Measurements from ENCODE around the gene SEMA4C. TPM values are rescaled to one million over a fixed set of nuclear protein-coding genes. Genes with fewer than 3 reads are reported as not detected.
A peak's percentile ranks its signal among the peaks of the same experiment; 100 is the strongest.

The SEMA4C gene
- total and polyA plus RNA-seq, 9 of the 15 experiments (the other 6 are each of a cell fraction or from before 2014, with no cell fraction given) = 0.32 to 59.7 (median 23.9) TPM

DNA sequence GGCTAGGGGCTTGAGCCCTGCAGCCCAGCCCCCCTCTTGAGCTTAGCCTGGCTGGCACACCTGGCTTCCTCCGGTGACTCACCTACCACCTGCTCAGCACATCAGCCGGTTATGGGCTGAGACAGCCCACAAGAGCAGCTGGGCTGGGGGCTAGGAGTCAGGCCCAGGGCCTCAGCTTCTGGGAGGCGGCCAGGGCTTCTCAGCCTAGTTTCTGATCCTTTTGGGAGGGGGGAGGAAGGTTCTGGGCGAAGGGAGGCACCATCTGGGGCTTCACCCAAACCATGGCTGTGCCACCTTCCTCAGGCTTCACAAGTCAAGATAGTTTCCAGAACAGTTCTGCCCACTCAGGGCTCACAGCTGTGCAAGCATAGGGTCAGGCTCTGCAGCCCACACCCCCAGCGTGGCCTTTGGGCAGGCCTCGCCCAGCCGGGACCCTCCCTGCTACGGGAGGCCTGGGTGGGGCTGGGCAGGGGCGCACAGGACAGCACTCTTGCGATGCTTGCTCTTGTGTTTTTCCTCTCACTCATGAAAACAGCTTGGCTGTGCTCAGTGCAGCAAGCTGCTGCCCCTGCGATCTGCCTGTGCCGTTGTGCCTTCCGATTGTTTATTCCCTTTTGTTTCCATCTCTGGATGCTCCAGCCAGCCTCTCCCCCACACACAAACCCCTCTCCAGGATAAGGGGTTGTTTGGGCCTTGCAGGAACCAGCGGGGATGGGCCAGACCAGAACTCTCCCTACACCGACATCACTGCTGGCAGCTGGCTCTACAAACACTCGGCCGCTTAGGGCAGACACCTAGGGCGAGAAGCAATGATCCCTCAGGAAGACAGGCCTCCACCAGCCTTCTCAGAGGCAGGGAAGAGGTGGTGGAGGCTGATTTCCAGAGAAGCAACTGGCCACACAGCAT is 26.1 kb upstream of the SEMA4C start (continued):
- TF ChIP-seq HDGF (IDR thresholded peaks at IDR 0.05) (0 out of 2 replicates have a peak, but pooled peaks have one; percentile 2), WHSC1 (IDR thresholded peaks at IDR 0.05; ENCODE audit: low read length) (peak; percentile 9), ZBTB7A (IDR thresholded peaks at IDR 0.05; ENCODE audit: borderline replicate concordance, control insufficient read depth, low read depth, low read length) (peak; percentile 16; the same call in 1 of the 2 replicates), VEZF1 (CRISPR knock-in tag; IDR thresholded peaks at IDR 0.05) (peak; percentile 8; the same call in 1 of the 2 replicates), RBFOX2 (IDR thresholded peaks at IDR 0.05; ENCODE audit: low read depth, low read length) (0 out of 2 replicates have a peak, but pooled peaks have one; percentile 31), SLC30A9 (CRISPR knock-in tag; IDR thresholded peaks at IDR 0.05) (no peak), ZBTB9 (CRISPR knock-in tag; IDR thresholded peaks at IDR 0.05) (0 out of 2 replicates have a peak, but pooled peaks have one; percentile 1)
